GM18909 (cell line): ENCODE results near the gene ROS1.
A peak's percentile ranks its signal among the peaks of the same experiment; 100 is the strongest.
"Not testable (repeated sequence)": the region's sequence is repeated elsewhere in the genome, so short reads cannot be mapped to it uniquely, and the experiment has no call there.

Experiments used
- ATAC-seq: cut with Tn5 transposase; IDR thresholded peaks from one replicate; pipeline ENCODE4 v1.9.1; 2021; ENCODE audit warnings: mild to moderate bottlenecking; ENCODE audit not compliant: unreplicated experiment, poor library complexity

ROS1 gene

DNA sequence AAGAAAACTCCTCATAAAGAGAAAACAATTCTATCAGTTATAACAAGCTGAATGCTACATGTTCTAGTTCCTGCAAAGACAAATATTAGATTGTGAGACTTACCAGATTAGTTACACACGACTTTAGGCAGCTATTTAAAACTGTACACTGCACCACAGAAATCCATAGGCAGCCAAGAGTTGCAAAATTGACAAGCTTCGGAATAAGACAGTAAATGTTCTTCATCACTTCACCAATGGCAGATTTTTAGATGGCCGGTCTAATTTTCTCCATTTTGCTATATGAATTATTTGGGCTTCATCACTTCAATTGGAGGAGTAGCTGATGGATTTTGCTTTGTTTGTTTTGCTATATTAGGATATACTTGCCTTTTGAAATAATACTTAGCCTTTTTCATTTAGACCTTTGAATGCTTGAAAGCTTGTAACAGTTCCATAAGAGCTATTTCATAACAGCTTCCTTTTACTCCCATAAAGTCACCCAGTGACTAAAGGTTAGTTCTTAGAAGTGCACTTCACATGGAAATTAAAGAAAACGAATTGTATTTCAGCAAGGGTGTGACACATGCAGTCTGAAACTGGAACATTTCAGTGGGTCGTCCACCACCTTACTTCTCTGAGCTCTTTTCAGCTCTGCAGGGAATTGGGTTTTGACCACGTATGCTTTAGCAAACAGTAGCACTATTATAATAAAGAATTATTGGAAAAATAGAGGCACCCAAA is at the start of gene ROS1:
Gene ROS1 (minus strand): TSS at position 512 of the 723 bp plus-strand sequence. CDS start 286 bp downstream, at position 226.
- ATAC-seq, result peak; percentile 51

DNA sequence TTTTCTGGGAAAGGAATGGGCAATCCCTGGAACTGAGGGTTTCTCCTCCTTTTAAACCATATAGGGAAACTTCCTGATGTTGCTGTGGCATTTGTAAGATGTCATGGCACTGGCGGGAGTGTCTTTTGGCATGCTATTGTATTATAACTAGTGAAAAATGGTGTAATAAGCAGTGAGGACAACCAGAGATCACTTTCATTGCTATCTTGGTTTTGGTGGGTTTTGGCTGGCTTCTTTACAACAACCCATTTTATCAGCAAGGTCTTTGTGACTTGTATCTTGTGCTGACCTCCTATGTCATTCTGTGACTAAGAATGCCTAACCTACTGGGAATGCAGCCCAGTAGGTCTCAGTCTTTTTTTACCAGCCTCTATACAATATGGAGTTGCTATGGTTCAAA is 47.7 kb upstream of the ROS1 start:
- ATAC-seq, result no peak

DNA sequence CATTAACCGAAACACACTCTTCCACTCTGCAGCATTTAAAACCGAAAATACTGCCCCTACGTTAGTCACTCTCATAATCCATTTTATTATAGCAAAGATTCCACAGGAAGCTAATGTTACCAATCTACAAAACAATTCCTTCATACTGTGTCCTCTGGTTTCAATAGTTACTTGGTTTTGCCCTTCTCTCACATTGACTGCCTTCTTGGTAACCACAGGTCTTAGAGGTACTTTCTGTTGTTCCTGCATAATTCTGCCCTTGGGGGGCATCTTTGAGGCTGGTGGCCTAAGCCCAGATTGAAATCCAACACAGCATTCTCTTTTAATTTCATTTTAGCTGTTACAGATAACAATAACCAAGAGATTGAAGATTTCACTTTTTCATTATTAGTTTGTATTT is 46.9 kb upstream of the ROS1 start:
- no peak for ATAC-seq

DNA sequence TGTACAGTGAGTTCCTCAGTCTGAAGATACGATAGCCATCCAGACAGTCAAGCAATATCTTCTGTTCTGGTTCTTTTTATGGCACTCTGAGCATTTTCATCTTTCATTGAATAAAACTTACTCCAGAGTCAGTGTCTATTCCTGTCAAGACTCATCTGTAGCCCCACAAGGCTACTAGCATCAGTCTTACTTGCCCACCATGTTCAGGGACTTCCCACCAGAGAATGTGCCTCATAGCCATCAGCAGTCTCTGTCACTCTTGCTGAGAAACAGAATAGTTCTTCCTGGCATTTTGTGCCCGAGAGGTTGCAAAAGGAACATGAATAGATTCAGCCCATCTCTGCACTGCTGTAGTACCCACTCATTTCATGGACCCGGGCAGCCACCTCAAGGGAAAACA is 44.0 kb upstream of the ROS1 start:
- ATAC-seq, result no peak

DNA sequence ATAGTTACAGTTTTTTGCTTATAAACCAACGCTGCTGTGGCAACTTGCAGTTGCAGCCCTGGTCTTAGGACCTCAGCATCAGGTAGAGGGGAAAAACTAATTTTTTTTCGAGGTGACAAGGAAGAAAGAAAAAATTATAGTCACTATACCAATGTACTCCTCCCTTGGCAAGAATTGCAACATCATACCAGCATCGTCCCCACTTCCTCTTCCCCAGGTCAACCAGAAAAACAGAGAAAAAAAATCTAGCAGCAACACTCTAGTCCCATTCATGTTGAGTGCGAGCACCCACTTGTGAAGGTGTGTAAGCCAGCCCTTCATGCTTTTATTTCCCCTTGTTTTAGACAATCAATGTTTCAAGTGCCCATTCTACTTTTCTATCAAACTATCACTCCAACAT is 43.6 kb upstream of the ROS1 start:
- ATAC-seq, result no peak

DNA sequence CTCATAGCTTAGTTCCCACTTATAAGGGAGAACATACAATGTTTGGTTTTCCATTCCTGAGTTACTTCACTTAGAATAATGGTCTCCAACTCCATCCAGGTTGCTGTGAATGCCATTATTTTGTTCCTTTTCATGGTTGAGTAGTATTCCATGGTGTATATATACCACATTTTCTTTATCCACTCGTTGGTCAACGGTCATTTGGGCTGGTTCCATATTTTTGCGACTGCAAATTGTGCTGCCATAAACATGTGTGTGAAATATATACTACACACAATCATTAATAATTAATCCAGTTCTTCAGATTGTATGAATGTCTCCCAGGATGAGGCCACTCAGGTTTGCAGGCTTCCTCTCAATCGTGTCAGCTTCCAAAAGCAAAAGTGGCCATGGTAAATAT is 42.8 kb upstream of the ROS1 start:
- not testable (repeated sequence) for ATAC-seq

DNA sequence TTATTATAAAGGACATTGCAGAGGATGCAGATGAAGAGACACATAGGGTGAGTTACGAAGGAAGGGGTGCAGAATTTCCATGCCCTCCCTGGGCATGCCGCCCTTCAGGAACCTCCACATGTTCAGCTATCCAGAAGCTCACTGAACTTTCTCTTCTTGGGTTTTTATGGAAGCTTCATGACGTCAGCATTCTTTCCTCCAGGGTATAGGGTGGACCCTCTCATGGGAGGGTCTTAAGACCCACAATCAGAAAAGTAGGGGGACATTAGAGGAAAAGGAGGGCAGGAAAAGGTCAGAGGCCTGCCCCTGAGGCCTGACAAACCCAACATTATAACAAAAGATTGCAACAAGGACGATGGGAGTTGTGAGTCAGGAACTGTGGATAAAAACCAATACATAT is 42.1 kb upstream of the ROS1 start:
- ATAC-seq, result no peak

DNA sequence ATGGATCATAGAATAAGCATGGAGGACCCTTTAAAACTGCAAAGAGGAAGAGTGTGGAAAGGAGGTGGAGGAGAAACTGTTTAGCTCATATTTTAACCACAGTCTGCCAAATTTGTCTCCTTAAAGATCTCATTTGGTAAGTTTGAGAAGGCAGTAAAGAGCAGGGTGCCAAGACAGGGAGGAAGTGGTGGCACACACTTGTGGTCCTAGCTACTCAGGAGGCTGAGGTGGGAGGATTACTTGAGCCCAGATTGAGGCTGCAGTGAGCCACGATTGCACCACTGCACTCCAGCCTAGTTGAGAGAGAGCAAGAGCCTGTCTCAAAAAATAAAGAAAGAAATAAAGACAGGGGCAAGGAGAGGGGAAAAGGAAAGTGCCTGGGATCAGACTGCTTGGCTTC is 39.9 kb upstream of the ROS1 start:
- ATAC-seq, result no peak

DNA sequence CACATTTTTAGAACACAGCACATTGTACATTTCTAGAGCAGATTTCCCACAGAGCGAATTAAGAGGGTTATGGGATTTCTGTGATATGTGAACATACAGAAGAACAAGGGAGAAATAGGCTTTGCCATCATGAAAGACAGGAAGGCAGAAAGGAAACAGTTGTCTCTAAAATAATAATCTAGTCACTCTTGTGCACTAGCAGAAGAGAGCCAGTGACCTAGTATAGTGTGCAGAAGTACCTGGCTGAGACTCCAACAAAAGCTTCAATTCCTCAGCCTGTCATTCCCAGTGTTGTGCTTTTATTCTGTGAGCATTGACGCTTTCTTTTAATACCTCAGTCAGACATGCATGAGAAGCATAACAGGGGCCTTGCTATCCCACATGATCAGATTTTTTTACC is 39.0 kb upstream of the ROS1 start:
- peak; percentile 18 for ATAC-seq

DNA sequence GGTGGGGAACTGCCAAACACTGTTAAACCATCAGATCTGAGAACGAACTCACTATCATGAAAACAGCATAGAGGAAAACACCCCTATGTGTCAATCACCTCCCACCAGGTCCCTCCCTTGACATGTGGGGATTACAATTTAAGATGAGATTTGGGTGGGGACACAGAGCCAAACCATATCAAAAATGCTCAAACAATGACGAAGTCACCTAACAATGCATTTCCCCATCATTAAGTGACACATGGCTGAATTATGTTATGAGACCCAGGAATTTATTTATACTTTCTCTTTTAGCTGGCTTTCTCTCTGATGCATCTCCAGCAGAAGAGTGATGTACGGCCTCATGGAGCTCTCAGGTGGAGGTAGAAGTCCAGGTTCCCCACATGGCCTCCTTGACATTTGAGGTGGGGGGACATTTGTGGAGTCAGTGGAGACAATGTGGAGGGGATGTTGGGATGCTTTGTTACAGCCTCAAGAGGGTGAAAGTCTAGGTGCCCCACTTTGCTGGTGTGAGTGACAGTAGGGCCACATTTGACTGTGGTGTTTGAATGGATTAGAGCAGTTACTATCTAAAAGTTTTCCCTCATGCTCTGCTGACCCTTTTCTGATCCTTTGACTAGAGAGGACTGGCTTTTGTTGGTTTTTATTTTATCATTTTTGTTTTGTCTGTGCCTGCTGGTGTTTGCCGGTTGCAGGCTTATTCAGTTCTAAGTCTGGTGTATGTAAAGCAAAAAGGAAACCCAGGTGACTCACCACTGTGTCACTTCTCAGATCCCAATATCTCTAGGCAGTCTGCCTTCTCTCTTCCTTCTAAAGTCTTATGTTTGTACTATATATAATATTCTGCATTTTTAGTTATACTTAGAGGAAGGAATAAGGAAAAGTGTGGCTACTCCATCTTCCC is 38.3 kb upstream of the ROS1 start:
- peak; percentile 65 for ATAC-seq

DNA sequence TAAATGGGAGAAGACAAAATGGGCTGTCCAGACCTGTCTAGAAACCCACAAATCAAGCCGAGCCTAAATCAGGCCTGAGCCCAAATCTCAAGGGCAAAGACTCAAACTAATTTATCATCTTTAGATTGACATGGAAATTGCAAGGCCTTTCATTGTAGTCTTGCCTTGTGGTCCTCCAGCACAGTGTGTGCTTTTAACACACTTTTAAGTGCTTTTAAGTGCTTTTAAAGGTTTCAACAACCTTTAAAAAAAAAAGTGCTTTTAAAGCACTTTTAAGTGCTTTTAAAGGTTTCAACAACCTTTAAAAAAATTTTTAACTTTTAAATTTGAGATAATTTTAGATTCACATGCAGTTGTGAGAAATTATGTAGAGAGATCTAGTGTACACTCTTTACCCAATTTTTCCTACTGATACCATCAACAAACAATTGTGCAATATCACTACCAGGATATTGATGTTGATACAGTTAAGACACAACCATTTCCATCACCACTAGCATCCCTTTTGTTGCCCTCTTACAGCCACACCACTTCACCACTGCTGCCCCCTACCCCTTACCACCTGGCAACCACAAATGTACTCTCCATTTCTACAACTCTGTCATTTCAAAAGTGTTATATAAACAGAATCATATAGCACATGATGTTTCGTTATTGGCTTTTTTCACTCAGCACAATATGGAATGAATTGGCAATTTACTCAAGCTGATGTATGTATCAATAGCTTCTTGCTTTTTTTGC is 33.6 kb upstream of the ROS1 start:
- ATAC-seq, result no peak

DNA sequence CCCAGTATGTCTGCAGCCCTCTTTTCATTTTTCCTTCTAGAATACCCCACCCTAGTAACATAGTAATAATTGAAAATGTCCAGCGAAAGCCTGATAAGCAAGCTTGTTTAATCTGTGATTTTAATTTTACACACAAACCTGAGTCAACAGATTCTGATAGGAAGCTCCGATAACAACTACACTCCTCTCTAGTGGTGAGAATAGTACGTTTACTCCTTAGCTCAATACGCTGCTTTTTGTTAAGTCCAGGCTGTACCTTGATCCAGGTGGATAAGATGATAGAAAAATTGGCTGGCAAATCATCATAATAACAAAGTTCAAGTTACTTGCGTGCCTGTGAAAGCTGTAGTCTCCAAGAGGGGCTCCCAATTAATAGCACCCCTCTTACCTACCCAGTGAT is 31.3 kb upstream of the ROS1 start:
- no peak for ATAC-seq

DNA sequence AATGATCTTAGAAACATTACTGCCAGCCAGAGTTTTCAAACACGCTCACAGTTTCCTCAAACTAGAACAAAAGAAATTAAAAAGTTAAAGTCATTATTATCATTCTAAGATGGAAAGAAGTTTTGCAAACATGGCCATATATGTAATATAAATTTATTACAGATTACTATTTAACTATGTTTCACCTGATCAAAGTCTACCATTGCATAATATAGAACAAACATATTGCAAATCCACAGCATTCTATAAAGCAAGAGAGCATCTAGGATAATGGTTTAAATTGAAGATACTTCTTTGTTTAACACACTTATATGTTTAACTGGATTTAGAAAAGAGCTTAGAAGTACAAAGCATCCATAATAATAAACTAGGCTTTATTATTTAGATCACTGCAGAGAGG is 30.5 kb upstream of the ROS1 start:
- ATAC-seq, result no peak

DNA sequence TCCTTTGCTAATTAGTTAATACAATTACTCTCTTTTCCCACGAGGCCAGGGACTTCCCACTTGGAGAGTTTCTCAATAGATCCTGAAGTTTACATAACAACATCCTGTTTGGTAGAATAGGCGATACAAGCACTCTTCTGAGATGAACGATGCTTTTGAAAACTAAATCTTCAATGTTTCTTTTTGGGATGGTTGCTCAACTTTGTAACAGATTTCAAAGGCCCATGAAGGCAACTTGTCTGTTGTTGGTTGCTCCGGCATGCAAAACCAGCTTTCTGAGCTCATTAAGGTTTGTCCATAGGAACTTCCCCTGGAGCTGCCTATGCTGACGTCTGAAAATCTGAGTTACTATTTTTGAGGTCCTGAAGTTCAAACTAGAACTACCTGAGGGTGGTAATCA is 25.9 kb upstream of the ROS1 start:
- ATAC-seq, result no peak

DNA sequence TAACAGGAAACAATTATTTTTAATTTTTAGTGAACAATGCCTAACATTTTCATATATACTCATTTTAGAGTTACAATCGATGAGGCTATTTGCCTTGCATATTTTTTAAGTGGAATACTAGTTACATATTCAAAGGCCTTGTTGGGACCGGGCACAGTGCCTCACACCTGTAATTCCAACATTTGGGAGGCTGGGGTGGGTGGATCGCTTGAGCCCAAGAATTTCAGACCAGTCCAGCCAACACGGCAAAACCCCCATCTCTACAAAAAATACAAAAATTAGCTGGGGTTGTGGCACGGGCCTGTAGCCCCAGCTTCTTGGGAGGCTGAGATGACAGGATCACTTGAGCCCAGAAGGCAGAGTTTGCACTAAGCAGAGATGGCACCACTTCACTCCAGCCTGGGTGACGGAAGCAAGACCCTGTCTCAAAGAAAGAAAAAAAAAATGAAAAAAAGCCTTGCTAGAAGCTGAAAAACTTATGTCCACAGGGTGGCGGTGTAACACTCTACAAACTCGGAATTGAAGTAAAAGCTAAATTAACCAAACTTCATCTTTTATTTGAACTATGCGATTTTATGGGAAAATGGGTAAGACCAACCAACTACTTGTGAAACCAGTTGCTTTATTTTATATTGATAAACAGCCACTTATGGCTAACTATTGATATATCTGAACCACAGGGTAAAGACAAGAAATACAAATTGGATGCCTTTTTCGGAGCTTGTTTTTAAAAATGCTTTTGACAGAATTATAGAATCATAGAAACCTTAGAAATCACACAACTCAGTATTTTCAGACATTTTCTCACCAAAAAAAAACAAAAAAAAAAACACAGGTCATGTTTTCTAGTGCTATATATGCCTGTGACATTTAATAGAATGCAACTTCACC is 24.1 kb upstream of the ROS1 start:
- ATAC-seq, result peak; percentile 54

DNA sequence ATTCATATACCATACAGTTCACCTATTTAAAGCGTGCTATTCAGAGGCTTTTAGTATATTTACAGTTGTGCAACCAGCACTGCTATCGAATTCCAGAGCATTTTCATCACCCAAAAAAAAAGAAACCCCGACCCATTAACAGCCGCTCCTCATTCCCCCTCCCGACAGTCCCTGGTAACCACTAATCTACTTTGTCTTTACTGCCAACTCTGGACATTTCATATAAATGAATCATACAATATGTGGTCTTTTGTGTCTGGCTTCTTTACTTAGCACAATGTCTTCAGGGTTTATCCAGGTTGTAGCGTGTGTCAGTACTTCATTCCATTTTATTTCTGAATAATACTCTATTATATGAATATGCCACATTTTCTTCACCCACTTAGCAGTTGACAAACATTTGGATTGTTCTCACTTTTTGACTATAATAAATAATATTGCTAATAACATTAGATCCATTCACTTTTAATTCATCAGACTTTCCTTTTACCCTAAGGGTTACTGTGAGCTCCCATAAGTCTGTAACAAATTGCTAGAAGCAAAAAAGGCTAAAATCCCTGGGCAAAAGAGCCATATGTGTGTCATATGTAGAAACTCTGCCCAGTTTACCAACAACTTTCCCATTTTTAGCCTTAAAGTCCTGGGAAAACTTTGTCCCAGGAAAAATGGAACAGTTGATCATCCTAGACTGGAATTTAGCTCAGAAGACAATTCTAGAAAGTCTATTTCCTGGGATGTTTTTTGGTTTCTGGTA is 23.2 kb upstream of the ROS1 start:
- no peak for ATAC-seq

DNA sequence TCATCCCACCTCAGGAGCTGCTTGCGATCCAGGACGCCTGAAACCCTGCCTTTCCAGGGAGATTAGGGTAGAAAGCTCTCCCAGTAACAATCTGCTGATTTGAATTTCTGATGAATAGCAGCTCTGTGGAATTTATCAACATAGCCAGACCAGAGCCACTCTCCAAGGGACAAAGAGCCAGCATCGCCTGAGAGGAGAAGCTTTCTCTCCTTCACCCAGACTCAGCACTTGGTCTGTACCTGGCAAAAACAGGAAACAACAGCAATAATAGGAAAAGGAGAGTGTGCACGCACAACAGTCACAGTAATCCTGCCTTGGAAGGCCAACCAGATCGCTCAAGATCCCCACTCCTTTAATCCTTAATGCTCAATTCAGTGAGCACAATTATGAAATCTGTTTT is 22.3 kb upstream of the ROS1 start:
- no peak for ATAC-seq

DNA sequence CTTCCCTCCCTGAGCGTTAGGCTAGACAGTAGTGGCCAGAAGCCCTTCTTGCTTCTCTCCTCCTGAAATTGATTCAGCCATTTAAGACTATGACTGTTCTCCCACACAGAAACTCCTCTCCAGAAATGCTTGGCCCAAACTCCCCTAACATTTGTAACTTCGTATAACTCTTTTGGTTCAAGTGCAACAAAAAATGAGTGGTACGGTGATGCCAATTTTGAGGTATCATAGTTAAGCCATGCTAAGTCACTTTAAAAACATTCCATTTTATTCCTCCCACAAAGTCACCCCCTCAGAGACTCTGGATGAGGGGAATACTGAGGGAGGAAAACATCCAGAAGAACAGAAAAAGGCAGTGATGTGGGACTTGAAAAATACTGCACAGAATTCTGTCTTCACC is 21.1 kb upstream of the ROS1 start:
- ATAC-seq, result no peak

DNA sequence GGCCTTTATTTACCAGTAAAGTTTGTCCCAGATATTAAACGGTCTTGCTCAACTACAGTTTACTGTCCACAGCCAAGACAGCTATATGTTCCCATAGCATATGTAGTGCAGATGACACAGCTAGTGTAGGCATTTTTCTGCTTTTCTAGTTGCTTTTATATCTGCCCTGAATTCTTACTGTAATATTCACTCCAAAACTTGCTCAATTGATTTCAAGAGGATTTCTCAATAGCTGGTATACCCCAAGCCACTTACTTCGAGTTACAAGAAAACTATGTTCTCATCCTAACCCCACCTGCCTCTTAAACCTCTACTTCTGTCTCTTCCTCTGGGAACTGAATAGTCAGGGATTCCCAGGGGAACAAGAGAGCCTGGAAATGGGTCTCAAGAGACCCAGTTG is 18.9 kb upstream of the ROS1 start:
- no peak for ATAC-seq
